HG03442 (cell line): ENCODE data around the gene CCDC112.
"Not testable (repeated sequence)": the region's sequence is repeated elsewhere in the genome, so short reads cannot be mapped to it uniquely, and the experiment has no call there.

Source experiments
- ATAC-seq: cut with Tn5 transposase; IDR thresholded peaks from one replicate; pipeline ENCODE4 v1.9.1; 2021; ENCODE audit warnings: mild to moderate bottlenecking, moderate library complexity; ENCODE audit not compliant: unreplicated experiment

Gene CCDC112

GRCh38 chr5:115262321-115263077 is 34.0 kb downstream of the CCDC112 start, which contains the start of gene PGGT1B:
Gene PGGT1B, minus strand, starts transcription at chr5:115262877. Its CDS starts 26 bp downstream, at chr5:115262851.
- peak; percentile 87 for ATAC-seq

GRCh38 chr5:115262011-115262320 is 34.5 kb downstream of the CCDC112 start:
- peak; percentile 30 for ATAC-seq

GRCh38 chr5:115260248-115260647 is 36.2 kb downstream of the CCDC112 start:
- no peak for ATAC-seq

GRCh38 chr5:115257981-115258380 is 38.5 kb downstream of the CCDC112 start:
- ATAC-seq, result no peak

- not testable (repeated sequence) for ATAC-seq
These were observed 47.1 kb downstream of the CCDC112 start for GRCh38 chr5:115249379-115249778.

GRCh38 chr5:115246361-115246991 is 50.0 kb downstream of the CCDC112 start:
- peak; percentile 48 for ATAC-seq

- peak; percentile 91 for ATAC-seq
These were observed 53.0 kb downstream of the CCDC112 start for GRCh38 chr5:115243412-115243811.

- ATAC-seq, result no peak
These were observed 54.4 kb downstream of the CCDC112 start for GRCh38 chr5:115241881-115242642.

GRCh38 chr5:115237066-115237465 is 59.4 kb downstream of the CCDC112 start:
- no peak for ATAC-seq

GRCh38 chr5:115236599-115236998 is 59.9 kb downstream of the CCDC112 start:
- ATAC-seq, result no peak

GRCh38 chr5:115231598-115231997 is 64.9 kb downstream of the CCDC112 start:
- no peak for ATAC-seq

- no peak for ATAC-seq
These were observed 66.8 kb downstream of the CCDC112 start for GRCh38 chr5:115229606-115230005.

GRCh38 chr5:115227281-115227680 is 69.2 kb downstream of the CCDC112 start:
- ATAC-seq, result no peak
